OCI-LY1 (cell line): Measurements from ENCODE around the gene OR13J1.
A peak's percentile ranks its signal among the peaks of the same experiment; 100 is the strongest.

ENCODE experiments used
- H2AFZ ChIP-seq: fragments of 200-600 bp; sonication (generic), shearing (Covaris generic); 2 replicates; pipeline ENCODE4 v1.6.0; 2014; ENCODE audit warnings: antibody characterized with exemption, mild to moderate bottlenecking, low read length
- H3F3A ChIP-seq: fragments of 200-600 bp; sonication (generic), shearing (Covaris generic); 2 replicates; pipeline ENCODE4 v1.6.0; 2014; ENCODE audit warnings: mild to moderate bottlenecking, antibody characterized with exemption, low read length, moderate library complexity; ENCODE audit not compliant: insufficient read depth
- H3K27ac ChIP-seq: fragments of 200-600 bp; sonication (generic); 2 replicates; pipeline ENCODE4 v1.5.1; 2014; ENCODE audit warnings: low read length, mixed run types, mild to moderate bottlenecking, low read depth; ENCODE audit not compliant: poor library complexity, severe bottlenecking
- H3K27me3 ChIP-seq: fragments of 200-600 bp; sonication (generic); 2 replicates; pipeline ENCODE4 v1.6.0; 2014; ENCODE audit warnings: antibody characterized with exemption, mild to moderate bottlenecking, low read length, moderate library complexity; ENCODE audit not compliant: insufficient read depth
- H3K36me3 ChIP-seq: fragments of 200-600 bp; sonication (generic); 2 replicates; pipeline ENCODE4 v1.6.1; 2014; ENCODE audit warnings: mild to moderate bottlenecking, antibody characterized with exemption, low read length, moderate library complexity, mixed read lengths; ENCODE audit not compliant: insufficient read depth
- H3K4me1 ChIP-seq: fragments of 200-600 bp; sonication (generic); 2 replicates; pipeline ENCODE4 v1.5.1; 2014; ENCODE audit warnings: mild to moderate bottlenecking, low read length, moderate library complexity; ENCODE audit not compliant: insufficient read depth, severe bottlenecking
- H3K4me2 ChIP-seq: fragments of 200-600 bp; sonication (generic), shearing (Covaris generic); 2 replicates; pipeline ENCODE4 v1.6.1; 2014; ENCODE audit warnings: low read length
- H3K4me3 ChIP-seq: fragments of 200-600 bp; sonication (generic); 2 replicates; pipeline ENCODE4 v1.5.1; 2014; ENCODE audit warnings: low read length, low read depth, mild to moderate bottlenecking, mixed read lengths; ENCODE audit not compliant: poor library complexity, severe bottlenecking
- H3K79me2 ChIP-seq: fragments of 200-600 bp; shearing (Covaris generic); 2 replicates; pipeline ENCODE4 v1.6.1; 2016; ENCODE audit warnings: mixed run types, low read length, mixed read lengths; ENCODE audit not compliant: insufficient read depth
- H3K9ac ChIP-seq: fragments of 200-600 bp; sonication (generic), shearing (Covaris generic); 2 replicates; pipeline ENCODE4 v1.6.1; 2014; ENCODE audit warnings: mild to moderate bottlenecking, low read length, mixed read lengths
- H3K9me2 ChIP-seq: fragments of 200-600 bp; sonication (generic), shearing (Covaris generic); 2 replicates; pipeline ENCODE4 v1.6.1; 2014; ENCODE audit warnings: low read depth, mild to moderate bottlenecking, low read length, mixed read lengths
- H3K9me3 ChIP-seq: fragments of 200-600 bp; shearing (Covaris generic); 2 replicates; pipeline ENCODE4 v1.6.1; 2014; ENCODE audit warnings: low read length, mixed read lengths
- H4K20me1 ChIP-seq: fragments of 200-600 bp; sonication (generic), shearing (Covaris generic); 2 replicates; pipeline ENCODE4 v1.6.0; 2016; ENCODE audit warnings: mild to moderate bottlenecking, low read length; ENCODE audit not compliant: insufficient read depth
- EZH2 ChIP-seq: fragments of 200-600 bp; sonication (generic), shearing (Covaris generic); IDR thresholded peaks from 2 replicates; pipeline ENCODE4 v1.8.0; 2017; ENCODE audit warnings: borderline replicate concordance, mixed run types, mild to moderate bottlenecking, antibody characterized with exemption, low read length, moderate library complexity, mixed read lengths
- TF ChIP-seq, protein P1 (sequence below): fragments of 200-600 bp; sonication (generic), shearing (Covaris generic); IDR thresholded peaks from 2 replicates; pipeline ENCODE4 v1.5.1; 2017; ENCODE audit warnings: mild to moderate bottlenecking, antibody characterized with exemption, low read length, moderate library complexity, mixed read lengths

The OR13J1 gene

DNA sequence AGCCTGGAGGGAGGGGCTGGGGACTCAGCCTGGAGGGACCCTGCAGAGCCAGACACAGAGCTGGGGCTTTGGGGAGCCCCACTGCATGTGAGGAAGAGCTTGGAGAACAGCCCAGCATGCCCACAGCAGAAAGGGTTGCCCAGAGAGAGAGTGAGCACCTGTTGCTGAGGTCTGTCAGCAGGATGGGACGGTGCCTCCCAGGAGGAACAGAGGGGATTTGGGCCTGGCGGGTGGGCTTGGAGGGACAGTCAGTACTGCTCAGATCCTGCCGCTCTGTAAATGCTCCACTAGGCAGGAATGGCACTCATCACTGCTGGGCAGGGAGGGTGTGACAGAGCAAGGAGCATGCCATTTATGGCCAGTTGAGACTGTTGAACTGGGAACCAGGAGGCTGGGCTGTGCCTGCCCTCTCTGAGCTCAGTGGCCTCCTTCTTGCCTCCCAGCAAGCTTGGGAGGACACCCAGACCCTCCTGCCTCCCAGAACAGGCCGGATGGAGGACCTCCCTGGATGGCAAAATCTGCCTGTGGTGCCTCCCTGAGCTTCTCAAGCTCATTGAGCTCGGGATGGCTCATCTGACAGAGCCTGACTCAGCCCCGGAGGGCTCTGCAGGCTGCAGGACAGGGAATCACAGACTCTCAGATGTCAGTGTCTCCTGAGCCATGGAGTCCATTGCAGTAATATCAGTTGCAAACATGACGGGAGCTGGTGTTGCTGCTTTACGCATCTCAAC, 35.0 kb upstream of the OR13J1 start:
- H3K4me1 ChIP-seq, result no peaks in the 10 kb centered on the region

DNA sequence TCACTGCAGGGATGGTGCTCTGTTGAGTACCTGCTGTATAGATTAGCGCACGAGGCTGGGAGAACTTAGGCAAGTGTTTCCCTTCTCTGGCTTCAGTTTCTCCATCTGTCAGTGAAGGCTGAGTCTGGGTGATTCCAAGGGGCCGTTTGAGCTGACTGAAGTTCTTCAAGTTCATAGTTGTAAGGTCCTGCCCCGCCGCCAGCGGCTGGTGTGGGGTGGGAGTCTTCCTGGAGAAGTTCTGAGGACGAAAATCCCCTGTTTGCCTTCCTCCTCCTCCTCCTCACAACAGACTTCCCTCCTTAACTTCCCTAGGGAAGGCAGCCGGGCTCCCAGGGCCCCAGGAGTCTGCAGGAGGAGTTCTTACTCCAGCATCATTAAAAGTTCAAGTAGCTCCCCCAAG, 34.1 kb upstream of the OR13J1 start:
- H2AFZ ChIP-seq, result no peak overlapping the region
- no peaks in the 10 kb centered on the region for H3K9me2 ChIP-seq
- H3K27me3 ChIP-seq, result no peaks in the 10 kb centered on the region; the same call in none of the 2 replicates
- no peaks in the 10 kb centered on the region for H3K9me3 ChIP-seq
- no peaks in the 10 kb centered on the region for H3K4me1 ChIP-seq
- H3K4me3 ChIP-seq, result no peak overlapping the region
- no peak overlapping the region for H3K27ac ChIP-seq
- no peaks in the 10 kb centered on the region for H3F3A ChIP-seq
- TF ChIP-seq, protein P1, sequence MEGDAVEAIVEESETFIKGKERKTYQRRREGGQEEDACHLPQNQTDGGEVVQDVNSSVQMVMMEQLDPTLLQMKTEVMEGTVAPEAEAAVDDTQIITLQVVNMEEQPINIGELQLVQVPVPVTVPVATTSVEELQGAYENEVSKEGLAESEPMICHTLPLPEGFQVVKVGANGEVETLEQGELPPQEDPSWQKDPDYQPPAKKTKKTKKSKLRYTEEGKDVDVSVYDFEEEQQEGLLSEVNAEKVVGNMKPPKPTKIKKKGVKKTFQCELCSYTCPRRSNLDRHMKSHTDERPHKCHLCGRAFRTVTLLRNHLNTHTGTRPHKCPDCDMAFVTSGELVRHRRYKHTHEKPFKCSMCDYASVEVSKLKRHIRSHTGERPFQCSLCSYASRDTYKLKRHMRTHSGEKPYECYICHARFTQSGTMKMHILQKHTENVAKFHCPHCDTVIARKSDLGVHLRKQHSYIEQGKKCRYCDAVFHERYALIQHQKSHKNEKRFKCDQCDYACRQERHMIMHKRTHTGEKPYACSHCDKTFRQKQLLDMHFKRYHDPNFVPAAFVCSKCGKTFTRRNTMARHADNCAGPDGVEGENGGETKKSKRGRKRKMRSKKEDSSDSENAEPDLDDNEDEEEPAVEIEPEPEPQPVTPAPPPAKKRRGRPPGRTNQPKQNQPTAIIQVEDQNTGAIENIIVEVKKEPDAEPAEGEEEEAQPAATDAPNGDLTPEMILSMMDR, result no peak
- TF ChIP-seq EZH2, result no peak
- H4K20me1 ChIP-seq, result no peaks in the 10 kb centered on the region
- no peaks in the 10 kb centered on the region for H3K79me2 ChIP-seq
- H3K9ac ChIP-seq, result no peak overlapping the region
- H3K36me3 ChIP-seq, result no peaks in the 10 kb centered on the region
- H3K4me2 ChIP-seq, result no peak overlapping the region

More for the DNA sequence above, 35.0 kb upstream of the OR13J1 start:
- Histone ChIP-seq H3K36me3 (no peaks in the 10 kb centered on the region), H2AFZ (no peak overlapping the region), H3K4me2 (no peak overlapping the region), H3K9me3 (no peaks in the 10 kb centered on the region), H3K27ac (no peak overlapping the region), H3F3A (no peaks in the 10 kb centered on the region), H3K4me3 (no peak overlapping the region), H3K27me3 (no peaks in the 10 kb centered on the region; the same call in none of the 2 replicates), H3K9ac (no peak overlapping the region), H3K79me2 (no peaks in the 10 kb centered on the region), H3K9me2 (no peaks in the 10 kb centered on the region), H4K20me1 (no peaks in the 10 kb centered on the region)
- TF ChIP-seq, protein P1, result no peak
- TF ChIP-seq EZH2, result no peak

DNA sequence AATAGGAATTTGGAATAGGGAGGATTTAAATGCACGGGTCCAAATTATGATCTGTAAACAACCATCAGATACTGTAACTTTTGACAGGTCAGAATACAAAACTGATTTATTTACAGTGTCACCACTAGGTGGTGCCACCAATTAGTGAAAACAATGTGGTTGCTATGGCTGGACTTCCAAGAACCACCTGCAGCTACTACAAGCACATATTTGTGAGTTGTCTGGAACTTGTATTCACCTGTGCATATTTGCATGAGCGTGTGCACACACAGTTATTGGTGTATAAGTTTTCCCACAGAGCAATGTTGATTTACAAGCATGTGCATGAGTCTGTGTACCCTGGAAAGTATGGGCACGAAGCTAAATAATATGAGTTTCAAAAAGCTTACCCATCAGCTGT, 32.8 kb upstream of the OR13J1 start:
- TF ChIP-seq, protein P1, result peak; percentile 82
- TF ChIP-seq EZH2, result no peak
- H3K27ac ChIP-seq, result no peak overlapping the region
- H3K9me2 ChIP-seq, result no peaks in the 10 kb centered on the region
- no peaks in the 10 kb centered on the region for H3F3A ChIP-seq
- no peak overlapping the region for H3K4me3 ChIP-seq
- no peaks in the 10 kb centered on the region for H3K9me3 ChIP-seq
- H3K4me2 ChIP-seq, result no peak overlapping the region
- no peaks in the 10 kb centered on the region for H3K79me2 ChIP-seq
- H4K20me1 ChIP-seq, result no peaks in the 10 kb centered on the region
- no peaks in the 10 kb centered on the region for H3K4me1 ChIP-seq
- no peak overlapping the region for H3K9ac ChIP-seq
- H2AFZ ChIP-seq, result no peak overlapping the region
- no peaks in the 10 kb centered on the region for H3K36me3 ChIP-seq
- no peaks in the 10 kb centered on the region; the same call in 1 of the 2 replicates for H3K27me3 ChIP-seq
